ENCODE data around the gene LRRC43. TPM values are rescaled to one million over a fixed set of nuclear protein-coding genes. Genes with fewer than 3 reads are reported as not detected.

Gene LRRC43
- total and polyA plus RNA-seq, 4 donors: 2.1 to 11.6 (median 7.2) TPM

DNA sequence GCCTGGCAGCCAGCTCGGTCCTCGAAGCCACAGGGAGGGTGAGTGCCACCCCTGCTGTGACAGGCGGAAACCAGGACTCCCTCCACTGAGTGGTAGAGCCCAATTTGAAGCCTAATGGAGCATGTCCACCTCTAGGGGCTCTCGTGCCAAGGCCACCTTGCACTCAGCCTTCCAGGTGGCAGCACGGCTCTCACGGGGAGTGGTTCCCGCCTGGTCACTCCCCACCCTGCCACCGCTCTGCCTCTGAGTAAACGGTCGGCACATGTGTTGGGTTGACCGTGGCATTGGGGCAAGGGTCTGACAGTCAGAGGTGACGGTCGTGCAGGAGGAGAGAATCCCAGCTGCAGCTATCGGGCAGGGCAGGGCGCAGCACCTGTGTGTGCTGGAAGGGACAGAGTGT, 43.7 kb upstream of the LRRC43 start:
- no peak for DNase-seq
- peaks cover 0 to 6% (median 0%) of the 10 kb centered on the region in 5 donors for H3K4me1 ChIP-seq (ENCODE audit: control insufficient read depth in 5 of 5, insufficient read depth in 5 of 5, low read length in 5 of 5)
- 95 to 98% methylated on average over 15 of the region's 15 CpGs for WGBS, 2 donors
- TF ChIP-seq, protein P1, sequence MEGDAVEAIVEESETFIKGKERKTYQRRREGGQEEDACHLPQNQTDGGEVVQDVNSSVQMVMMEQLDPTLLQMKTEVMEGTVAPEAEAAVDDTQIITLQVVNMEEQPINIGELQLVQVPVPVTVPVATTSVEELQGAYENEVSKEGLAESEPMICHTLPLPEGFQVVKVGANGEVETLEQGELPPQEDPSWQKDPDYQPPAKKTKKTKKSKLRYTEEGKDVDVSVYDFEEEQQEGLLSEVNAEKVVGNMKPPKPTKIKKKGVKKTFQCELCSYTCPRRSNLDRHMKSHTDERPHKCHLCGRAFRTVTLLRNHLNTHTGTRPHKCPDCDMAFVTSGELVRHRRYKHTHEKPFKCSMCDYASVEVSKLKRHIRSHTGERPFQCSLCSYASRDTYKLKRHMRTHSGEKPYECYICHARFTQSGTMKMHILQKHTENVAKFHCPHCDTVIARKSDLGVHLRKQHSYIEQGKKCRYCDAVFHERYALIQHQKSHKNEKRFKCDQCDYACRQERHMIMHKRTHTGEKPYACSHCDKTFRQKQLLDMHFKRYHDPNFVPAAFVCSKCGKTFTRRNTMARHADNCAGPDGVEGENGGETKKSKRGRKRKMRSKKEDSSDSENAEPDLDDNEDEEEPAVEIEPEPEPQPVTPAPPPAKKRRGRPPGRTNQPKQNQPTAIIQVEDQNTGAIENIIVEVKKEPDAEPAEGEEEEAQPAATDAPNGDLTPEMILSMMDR (IDR thresholded peaks at IDR 0.05; ENCODE audit: control extremely low read depth, extremely low read depth): no peak
- no peaks in the 10 kb centered on the region for H3K9me3 ChIP-seq (ENCODE audit: control insufficient read depth in 4 of 4, insufficient read depth in 3 of 4, low read length in 3 of 4)
- no peak overlapping the region for H3K4me3 ChIP-seq
- ATAC-seq (ENCODE audit: insufficient read depth, low FRiP score): no peak
- peaks cover 0 to 62% (median 46%) of the 10 kb centered on the region in 4 donors for H3K36me3 ChIP-seq (ENCODE audit: control insufficient read depth in 4 of 4, insufficient read depth in 4 of 4, low read length in 4 of 4)
- no peak overlapping the region for H3K9ac ChIP-seq (ENCODE audit: insufficient read depth in 1 of 2, low read length in 2 of 2)
- no peaks in the 10 kb centered on the region for H3K27me3 ChIP-seq (ENCODE audit: control insufficient read depth in 3 of 3, insufficient read depth in 3 of 3, low read length in 2 of 3)
- no peak overlapping the region for H3K27ac ChIP-seq (ENCODE audit: low read depth in 1 of 2, low read length in 1 of 2)

DNA sequence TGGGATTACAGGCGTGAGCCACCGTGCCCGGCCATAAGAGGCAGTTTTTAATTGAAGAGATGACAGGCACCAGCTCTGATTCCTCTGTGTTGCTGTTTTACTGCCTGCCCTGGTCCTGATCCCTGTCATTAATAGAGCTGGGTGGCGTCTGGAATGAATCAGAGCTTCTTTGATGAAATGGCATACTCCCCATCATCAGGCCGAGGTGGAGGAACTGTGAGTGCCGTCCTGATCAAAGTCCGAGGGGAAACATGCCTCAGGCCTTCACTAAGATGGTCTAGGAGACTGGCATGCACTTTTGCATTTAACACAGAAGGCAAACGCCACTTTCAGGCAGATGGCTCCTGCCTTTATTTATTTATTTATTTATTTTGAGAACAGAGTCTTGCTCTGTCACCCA, 43.0 kb upstream of the LRRC43 start:
- Histone ChIP-seq H3K4me1 (ENCODE audit: control insufficient read depth in 5 of 5, insufficient read depth in 5 of 5, low read length in 5 of 5) (peaks cover 0 to 6% (median 0%) of the 10 kb centered on the region in 5 donors), H3K4me3 (no peak overlapping the region), H3K9me3 (ENCODE audit: control insufficient read depth in 4 of 4, insufficient read depth in 3 of 4, low read length in 3 of 4) (no peaks in the 10 kb centered on the region), H3K36me3 (ENCODE audit: control insufficient read depth in 4 of 4, insufficient read depth in 4 of 4, low read length in 4 of 4) (peaks cover 0 to 63% (median 45%) of the 10 kb centered on the region in 4 donors), H3K9ac (ENCODE audit: insufficient read depth in 1 of 2, low read length in 2 of 2) (no peak overlapping the region), H3K27me3 (ENCODE audit: control insufficient read depth in 3 of 3, insufficient read depth in 3 of 3, low read length in 2 of 3) (no peaks in the 10 kb centered on the region), H3K27ac (ENCODE audit: low read depth in 1 of 2, low read length in 1 of 2) (no peak overlapping the region)
- TF ChIP-seq, protein P1 (IDR thresholded peaks at IDR 0.05; ENCODE audit: control extremely low read depth, extremely low read depth): no peak
- ATAC-seq (ENCODE audit: insufficient read depth, low FRiP score) (no peak), DNase-seq (no peak)
- 92 to 96% methylated on average over 8 of the region's 8 CpGs for WGBS, 2 donors

DNA sequence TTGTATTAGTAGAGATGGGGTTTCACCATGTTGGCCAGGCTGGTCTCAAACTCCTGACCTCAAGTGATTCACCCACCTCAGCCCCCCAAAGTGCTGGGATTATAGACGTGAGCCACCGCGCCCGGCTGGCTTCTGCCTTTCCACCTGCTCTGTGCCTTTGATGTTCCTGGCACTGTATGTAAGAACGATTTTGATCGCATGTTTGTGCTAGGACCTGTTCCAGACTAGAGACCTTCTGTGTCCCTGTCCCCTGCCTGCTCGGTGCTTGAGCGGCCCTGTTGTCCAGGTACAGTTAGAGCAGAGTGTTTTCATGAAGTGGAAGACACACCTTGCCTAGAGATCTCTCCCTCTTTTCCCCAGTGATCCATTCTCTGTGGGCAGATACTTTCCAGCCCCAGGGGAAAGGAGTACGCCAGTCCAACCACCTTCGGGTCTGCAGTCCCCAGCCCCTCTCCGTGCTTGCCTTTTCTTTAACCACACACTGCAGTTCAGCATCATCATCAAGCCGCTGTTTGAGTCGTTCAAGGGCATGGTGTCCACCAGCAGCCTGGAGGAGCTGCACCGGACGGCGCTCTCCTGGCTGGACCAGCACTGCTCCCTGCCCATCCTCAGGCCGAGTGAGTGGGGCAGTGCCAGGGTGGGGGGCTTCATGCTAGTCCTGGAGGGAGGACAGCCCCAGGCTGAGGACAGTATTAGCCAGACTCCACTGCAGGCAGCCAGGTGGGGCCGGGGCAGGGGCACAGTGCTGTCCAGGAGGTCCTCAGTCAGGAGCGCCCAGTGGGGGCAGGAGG, 42.3 kb upstream of the LRRC43 start:
- TF ChIP-seq, protein P1 (IDR thresholded peaks at IDR 0.05; ENCODE audit: control extremely low read depth, extremely low read depth): no peak
- peaks cover 0 to 55% (median 39%) of the 10 kb centered on the region in 4 donors for H3K36me3 ChIP-seq (ENCODE audit: control insufficient read depth in 4 of 4, insufficient read depth in 4 of 4, low read length in 4 of 4)
- no peak for ATAC-seq (ENCODE audit: insufficient read depth, low FRiP score)
- no peak for DNase-seq
- H3K4me1 ChIP-seq (ENCODE audit: control insufficient read depth in 5 of 5, insufficient read depth in 5 of 5, low read length in 5 of 5): peaks cover 0 to 6% (median 0%) of the 10 kb centered on the region in 5 donors
- H3K4me3 ChIP-seq: no peak overlapping the region
- H3K27ac ChIP-seq (ENCODE audit: low read depth in 1 of 2, low read length in 1 of 2): no peak overlapping the region
- WGBS, 2 donors: 96% methylated on average over 19 of the region's 19 CpGs
- no peak overlapping the region for H3K9ac ChIP-seq (ENCODE audit: insufficient read depth in 1 of 2, low read length in 2 of 2)
- no peaks in the 10 kb centered on the region for H3K9me3 ChIP-seq (ENCODE audit: control insufficient read depth in 4 of 4, insufficient read depth in 3 of 4, low read length in 3 of 4)
- no peaks in the 10 kb centered on the region for H3K27me3 ChIP-seq (ENCODE audit: control insufficient read depth in 3 of 3, insufficient read depth in 3 of 3, low read length in 2 of 3)
